Stimulated activated CD4-positive, alpha-beta T cell treated with anti-CD3 and anti-CD28 coated beads, Interleukin-4, amount 100 ng/mL, for 1 hour (primary cell): Measurements from ENCODE around the gene GOLGA8K.
"Not testable (repeated sequence)": the region's sequence is repeated elsewhere in the genome, so short reads cannot be mapped to it uniquely, and the experiment has no call there.

Source experiments
- DNase-seq: peaks from one replicate; pipeline ENCODE4 v3.0.0-alpha.2; 2020

Gene GOLGA8K, protein sequence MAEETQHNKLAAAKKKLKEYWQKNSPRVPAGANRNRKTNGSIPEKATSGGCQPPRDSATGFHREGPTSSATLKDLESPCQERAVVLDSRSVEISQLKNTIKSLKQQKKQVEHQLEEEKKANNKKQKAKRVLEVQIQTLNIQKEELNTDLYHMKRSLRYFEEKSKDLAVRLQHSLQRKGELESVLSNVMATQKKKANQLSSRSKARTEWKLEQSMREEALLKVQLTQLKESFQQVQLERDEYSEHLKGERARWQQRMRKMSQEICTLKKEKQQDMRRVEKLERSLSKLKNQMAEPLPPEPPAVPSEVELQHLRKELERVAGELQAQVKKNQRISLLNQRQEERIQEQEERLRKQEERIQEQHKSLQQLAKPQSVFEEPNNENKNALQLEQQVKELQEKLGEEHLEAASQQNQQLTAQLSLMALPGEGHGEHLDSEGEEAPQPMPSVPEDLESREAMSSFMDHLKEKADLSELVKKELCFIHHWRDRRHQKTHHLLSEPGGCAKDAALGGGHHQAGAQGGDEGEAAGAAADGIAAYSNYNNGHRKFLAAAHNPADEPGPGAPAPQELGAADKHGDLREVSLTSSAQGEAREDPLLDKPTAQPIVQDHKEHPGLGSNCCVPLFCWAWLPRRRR

DNA sequence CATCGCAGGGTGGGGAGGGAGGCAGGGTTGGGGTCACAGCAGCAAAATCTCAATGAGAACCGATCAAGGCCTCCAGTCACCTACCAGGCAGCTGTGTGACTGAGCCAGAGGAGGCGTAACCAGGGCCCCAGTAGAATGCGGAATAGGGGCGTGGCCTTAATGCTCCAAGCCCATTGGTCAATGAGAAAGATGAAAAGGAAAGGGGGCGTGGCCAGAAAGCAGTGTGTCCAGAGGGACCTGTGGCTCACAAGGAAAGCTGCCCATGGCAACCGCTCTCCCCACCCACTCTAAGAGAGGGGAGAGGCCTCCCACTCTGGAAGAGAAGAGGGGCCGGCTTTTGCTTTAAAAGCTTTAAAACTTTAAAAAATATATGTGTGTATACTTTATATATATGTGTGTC, at the start of gene GOLGA8K:
Gene GOLGA8K, minus strand, starts transcription at position 101 of the 400 bp plus-strand sequence. Its CDS starts 98 bp downstream, at position 3.
- DNase-seq, result not testable (repeated sequence)

DNA sequence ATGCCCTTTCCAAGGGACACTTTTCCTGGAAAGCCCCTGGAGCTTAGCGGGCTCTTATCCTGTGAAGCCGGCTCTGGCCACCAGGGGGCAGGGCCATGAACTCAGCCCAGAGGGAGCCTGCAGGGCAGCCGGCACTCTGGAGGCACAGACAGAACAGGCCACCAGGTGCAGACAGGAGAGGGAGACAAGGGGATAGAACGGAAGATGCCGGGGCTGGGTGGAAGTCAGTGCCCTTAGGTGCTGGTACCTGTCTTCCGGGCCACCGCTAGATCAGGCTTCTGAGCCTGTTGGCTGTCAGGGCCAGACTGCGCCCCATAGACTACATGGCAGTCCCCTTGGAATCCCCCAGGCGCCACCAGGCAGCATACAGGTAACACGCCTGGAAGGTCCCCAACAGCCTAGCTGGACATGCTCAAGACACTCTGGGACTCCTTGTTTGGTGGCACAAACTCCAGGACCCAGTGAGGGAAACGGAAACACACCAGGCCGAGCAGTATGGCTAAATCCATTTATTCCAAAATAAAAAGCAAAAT, 37.4 kb upstream of the GOLGA8K start:
- DNase-seq, result not testable (repeated sequence)

DNA sequence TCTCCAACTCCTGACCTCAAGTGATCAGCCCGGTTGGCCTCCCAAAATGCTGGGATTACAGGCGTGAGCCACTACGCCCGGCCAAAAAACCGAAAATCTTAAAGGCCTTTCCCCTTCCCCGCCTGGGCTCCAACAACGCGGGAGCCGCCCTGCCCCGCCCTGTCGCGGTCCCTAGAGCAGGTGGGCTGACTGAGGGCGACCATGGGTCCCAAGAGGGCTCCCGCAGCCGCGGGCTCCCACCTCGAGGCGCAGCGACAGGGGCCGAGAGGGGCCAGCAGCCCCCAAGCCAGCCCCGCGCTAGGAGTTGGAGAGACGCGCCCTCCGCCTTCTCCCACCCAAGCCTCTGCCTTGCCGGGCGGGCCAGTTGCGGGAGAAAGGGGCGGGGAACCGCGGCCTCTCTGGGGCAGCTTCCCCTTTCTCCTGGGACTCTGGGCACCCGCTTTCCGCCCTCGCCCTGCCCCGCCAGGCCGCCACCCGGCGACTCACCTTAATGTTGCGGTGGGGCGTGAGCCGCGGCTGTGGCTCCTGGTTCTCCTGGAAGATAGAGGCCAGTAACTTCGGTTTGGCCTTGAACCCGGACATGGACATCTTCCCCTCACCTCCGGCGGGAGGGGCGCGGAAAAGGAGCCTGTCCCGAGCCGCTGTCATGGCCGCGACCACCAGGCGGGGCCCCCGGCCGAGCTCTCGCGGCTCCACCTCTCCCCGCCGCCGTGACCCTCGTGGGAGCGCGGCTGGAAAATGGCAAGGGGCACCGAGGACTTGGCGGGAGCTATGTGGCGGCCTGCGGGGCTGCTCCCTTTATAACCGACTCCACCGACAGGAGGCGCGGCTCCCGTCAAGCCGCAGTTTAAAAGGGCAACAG, 31.2 kb upstream of the GOLGA8K start:
- DNase-seq, result not testable (repeated sequence)

DNA sequence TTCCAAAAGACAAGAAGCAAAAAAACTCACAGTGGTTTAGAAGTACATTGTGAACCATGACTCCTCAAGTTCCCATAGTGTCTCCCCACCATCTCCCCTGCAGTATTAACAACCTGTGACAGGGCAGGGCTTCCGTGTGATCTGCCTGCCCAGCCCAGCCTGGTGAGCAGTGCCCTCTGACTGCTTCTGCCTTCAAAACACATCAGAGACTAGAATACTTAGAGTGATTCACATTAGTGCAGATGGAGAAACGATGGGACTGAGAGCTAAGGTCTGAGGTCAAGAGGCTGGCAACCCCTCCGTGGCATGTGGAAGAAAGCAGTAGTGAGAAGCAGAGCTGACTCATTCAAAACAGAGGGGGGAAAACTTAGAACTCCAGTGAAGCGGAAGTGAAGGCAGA, 24.5 kb upstream of the GOLGA8K start:
- DNase-seq, result not testable (repeated sequence)

DNA sequence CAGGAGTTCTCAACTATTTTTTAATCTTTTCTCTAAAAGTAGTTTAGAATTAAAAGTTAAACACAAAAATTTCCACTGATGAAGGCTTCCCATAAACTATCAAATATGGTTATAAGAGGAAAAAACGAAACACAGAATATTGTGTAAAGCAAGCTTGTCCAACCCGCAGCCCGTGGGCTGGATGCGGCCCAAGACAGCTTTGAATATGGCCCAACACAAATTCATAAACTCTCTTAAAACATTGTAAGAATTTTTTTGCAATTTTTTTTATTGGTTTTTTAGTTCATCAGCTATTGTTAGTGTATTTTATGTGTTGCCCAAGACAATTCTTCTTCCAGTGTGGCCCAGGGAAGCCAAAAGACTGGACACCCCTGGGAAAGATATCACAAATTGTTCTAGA, 23.4 kb upstream of the GOLGA8K start:
- not testable (repeated sequence) for DNase-seq

DNA sequence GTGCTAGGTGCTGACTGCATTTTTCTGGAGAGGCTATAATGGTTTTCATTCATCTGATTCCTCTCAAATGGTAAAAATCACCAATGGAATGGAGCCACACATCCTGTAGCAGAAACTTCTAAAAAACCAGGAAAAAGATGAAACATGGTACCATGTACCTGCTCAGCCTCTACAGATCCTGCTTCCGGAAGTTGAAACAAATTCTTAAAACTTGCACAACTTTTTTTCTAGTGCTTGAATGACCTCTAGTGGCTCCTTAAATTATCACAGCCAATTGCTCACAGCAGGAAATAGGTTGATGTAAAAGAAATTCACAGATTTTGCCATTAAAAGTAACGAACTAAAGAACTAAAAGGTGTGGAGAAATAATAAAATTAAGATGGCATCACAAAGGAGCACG, 4.8 kb upstream of the GOLGA8K start:
- DNase-seq, result not testable (repeated sequence)

DNA sequence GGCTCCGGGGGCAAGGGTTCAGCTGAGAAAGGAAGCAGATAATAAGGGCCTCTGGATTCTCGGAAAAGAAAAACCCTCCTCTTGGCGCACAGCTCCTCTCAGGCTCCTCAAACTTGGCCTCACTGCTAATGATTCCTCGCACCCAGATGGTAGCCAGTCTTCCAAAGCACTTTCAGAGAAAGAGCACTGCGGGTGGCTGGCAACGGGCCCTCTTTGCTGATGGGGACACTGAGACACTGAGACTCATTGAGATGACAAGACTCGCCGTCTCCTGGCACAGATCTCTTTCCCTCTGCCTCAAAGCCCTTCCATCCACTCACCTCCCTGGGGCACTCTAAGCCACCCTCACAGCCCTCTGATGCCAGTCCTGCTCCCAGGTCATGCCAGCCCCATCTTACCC, 6.6 kb downstream of the GOLGA8K start:
- not testable (repeated sequence) for DNase-seq

DNA sequence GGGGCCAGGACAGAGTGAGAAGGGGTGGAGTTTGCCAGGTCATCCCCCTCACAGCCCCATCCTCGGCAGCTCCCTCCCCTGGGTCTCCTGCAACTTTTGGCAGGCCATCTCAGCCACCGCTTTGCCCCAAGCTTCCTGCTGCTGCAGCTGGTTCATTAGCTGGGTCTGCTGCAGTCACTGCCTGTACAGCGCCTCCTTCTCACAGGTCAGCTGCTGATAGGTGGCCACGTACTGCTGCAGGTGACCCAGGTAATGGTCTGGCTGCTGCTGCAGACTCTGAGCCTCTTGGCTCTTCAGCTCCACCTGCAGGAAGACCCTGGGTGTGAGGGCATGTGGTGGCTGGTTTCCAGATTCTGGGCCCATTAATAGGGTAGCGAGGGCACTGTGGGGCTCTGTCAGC, 8.3 kb downstream of the GOLGA8K start:
- DNase-seq, result not testable (repeated sequence)

DNA sequence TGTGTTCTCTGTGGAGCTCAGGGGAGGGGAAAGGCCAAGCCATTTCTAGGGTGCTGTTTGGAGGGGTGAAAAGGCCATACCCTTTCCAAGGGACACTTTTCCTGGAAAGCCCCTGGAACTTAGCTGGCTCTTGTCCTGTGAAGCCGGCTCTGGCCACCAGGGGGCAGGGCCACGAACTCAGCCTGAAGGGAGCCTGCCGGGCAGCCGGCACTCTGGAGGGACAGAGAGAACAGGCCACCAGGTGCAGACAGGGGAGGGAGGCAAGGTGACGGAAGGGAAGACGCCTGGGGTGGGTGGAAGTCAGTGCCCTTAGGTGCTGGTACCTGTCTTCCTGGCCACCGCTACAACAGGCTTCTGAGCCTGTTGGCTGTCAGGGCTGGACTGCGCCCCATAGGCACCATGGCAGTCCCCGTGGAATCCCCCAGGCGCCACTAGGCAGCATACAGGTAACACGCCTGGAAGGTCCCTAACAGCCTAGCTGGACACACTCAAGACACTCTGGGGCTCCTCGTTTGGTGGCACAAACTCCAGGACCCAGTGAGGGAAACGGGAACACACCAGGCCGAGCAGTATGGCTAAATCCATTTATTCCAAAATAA, 14.9 kb downstream of the GOLGA8K start:
- DNase-seq, result not testable (repeated sequence)

DNA sequence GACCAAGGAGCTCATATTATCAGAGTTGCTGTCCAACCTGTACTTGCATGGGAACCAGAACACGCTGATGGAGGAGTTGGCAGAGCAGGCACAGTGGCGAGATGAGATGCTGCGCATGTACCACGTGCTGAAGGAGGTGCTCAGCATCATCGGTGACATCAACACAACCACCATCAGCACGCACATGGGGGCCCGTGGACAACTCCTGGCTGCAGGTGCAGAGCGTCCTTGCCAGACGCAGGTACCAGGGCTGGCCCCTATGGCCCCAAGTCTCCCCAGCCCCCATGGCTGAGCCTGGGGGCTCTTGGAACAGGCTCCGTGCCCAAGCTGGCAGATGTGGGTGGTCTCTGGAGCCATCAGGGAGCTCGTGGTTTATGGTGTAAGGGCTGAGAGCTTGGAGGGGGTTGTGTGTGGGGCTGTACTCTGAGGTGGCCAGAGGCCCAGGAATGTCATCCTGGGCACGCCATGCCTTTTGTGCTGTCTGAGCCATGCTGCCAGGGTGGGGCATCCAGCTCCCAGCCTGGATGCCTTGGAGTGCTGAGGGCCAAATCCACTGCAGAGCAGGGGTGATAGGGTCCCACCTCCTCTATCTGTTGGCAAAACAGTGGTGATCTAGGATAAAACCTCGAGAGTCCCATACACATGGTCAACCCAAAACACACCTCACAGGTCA, 17.1 kb downstream of the GOLGA8K start:
- DNase-seq, result not testable (repeated sequence)

DNA sequence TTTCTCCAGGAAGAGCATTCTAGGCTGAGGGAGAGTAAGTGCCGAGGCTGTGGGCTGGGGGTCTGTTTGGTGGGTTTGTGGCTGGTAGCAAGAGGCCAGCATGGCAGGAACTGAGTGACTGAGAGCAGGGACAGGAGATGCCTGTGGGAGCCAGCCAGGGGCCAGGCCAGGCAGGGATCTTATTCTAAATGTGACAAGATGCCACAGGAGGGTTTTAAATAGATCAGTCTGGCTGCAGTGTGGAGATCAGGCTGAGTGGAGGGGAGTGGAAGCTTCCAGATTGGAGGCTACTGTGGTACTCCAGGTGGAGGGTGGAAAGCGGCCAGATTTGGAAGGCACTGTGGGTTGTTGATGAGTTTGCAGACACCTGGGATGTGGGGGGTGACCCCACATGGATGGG, 28.9 kb downstream of the GOLGA8K start:
- DNase-seq, result not testable (repeated sequence)

DNA sequence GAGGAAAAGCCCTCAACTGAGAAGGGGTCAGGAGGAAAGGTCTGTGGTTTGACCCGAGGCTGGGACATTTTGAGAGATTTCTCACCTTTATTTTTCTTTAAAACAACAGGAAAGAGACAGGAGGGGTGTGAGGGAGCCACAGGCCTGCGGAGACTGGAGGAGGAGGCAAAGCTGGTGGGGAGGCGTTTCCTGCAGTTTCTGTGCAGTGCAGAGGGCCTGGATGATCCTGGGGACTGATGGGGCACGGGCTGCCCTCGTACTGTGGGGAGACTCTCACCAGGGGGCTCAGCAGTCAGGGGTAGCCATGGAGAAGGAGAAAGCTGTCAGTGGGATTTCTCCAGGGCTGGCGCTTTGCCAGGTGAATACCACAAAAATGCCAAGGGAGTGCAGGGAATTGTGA, 29.4 kb downstream of the GOLGA8K start:
- DNase-seq, result not testable (repeated sequence)

DNA sequence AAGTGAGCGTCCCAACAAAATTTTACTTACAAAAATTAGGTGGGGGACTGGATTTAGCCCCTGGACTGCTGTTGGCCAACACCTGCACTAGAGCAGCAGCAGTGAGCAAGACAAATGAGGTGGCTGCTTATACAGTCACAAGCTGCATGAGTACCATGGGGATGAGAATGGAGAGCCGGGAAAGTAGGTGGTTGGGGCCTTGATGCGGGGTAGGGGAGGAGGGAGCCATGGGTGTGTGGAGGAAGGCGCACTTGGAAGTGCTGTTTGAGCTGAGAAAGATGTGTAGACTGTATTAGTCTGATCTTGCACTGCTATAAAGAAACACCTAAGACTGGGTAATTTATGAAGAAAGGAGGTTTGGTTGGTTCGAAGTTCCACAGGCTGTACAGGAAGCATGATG, 31.0 kb downstream of the GOLGA8K start:
- DNase-seq, result not testable (repeated sequence)

DNA sequence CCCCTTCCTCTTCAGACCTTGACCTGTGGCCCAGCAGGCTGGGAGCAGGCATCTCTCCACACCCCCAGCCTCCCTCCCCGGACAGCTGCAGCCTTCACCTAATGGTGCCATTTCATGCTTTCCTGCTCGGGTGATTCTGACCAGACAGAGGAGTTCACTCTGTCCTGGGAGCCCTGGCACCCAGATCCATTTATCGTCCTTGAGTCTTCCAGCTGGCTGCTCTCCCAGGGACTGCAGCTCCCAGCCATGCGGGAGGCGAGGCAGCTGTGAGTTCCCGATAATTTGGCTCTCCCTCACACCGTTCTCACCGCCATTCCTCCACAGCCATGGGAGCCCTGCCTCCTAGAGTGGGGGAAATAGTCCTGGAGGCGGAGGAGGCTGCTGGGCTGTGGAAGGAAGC, 32.6 kb downstream of the GOLGA8K start:
- not testable (repeated sequence) for DNase-seq

DNA sequence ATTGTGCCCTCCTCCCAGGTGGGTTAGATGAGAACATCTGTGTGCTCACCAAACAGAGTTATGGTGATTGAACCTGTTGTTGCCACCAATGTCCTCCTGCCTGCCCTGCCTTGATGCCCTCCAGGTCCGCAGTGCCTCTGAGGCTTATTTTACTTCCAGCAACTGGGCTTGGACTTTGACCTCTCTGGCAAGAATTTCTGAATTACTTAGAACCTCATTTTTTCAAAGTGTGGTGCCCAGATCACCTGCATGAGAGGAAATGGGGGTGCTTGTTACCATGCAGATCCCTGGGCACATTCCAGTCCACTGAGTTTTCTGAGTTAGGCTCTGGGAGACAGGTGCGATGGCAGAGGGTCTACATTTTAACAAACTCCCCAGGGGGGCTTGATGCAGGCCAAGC, 33.0 kb downstream of the GOLGA8K start:
- DNase-seq, result not testable (repeated sequence)

DNA sequence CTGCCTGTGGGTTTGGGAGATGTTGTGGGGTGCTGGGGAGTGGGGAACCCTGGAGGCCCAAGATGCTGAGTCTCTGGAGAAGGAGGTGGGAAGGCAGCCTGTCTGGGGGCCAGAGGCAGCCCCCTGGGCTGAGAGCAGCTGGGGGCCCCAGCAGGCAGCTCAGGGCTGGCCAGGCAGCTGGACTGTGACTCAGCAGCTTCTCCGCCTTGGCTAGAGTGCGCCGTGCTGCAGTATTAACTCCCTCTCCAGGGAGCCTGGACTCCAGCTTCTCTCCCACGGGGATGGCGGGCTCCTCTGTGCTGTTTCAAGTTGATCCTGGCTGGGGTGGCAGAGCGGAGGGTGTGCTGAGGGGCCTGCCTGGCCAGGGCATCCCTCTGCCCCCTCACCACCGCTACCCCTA, 36.6 kb downstream of the GOLGA8K start:
- DNase-seq, result not testable (repeated sequence)

DNA sequence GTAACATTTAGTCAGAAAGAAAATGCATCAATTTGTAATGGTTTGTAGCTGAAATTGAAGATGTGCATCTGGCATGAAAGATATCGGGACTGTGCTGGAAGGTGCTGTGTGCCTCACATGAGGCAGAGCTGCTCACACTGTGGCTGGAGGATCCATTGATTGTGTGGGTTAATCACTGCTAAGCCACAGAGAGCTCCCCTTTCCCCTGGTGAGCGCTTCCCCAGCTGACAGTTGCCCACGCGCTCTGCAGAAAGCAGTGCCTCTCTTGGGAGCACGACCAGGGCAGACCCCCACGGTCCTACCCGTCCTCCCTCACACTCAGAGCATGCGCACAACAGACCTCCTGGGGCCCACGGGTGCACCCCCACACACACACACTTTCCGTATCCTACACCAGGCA, 37.1 kb downstream of the GOLGA8K start:
- DNase-seq, result not testable (repeated sequence)

DNA sequence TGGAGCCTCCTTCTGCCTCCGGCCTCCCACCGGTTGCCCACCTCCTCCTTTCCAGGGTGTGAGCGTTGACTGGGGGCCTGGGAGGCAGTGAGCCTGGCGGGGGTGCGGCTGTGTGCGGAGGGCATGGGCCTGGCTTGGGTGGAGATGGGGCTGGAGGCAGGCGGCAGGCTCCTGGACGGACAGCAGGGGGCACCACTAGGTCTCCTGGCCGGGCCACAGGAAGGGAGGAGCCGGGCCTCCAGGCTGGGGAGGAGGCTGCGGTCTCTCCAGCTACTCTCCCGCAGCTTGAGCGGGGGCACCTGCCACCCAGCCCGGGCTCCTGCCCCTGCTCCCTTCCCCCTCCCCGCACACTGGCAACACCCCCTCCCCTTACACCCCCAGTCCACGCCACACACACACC, 38.1 kb downstream of the GOLGA8K start:
- DNase-seq, result peak; percentile 57

DNA sequence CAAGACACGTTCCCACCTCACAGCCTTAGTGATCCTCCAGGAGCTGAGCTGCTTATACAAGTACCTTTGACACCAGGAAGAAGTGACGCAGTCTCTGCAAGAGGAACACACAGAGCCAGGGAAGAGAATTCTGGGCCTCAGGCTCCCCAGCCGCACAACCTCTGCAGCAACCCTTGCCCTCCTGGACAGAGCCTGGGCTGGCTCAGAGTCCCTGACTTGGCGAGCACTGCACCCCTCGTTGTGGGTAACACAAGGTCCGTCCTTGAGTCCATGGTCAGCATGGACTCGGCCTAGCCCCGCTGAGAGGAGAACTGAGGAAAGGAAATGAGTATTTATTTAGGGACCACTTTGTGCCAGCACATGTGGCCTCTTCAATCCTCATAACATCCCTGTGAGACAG, 39.6 kb downstream of the GOLGA8K start:
- DNase-seq, result not testable (repeated sequence)

DNA sequence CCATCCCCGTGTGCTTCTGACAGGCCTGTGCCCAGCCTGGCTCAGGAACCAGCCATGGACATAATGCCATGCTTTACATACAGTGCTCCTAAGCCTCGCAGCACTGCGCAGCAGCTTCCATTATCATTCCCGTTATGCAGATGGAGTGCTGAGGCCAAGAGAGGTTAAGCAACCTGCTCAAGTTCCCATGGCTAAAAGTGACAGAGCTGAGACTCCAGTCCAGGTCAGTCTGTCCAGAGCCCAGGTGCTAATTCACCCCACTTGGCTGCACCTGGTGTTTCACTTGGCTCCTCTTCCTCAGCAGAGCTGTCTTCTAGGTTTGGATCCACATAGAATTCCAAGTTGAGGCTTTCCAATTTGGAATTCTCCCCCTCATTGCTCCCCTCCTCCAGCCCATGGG, 41.4 kb downstream of the GOLGA8K start:
- not testable (repeated sequence) for DNase-seq

DNA sequence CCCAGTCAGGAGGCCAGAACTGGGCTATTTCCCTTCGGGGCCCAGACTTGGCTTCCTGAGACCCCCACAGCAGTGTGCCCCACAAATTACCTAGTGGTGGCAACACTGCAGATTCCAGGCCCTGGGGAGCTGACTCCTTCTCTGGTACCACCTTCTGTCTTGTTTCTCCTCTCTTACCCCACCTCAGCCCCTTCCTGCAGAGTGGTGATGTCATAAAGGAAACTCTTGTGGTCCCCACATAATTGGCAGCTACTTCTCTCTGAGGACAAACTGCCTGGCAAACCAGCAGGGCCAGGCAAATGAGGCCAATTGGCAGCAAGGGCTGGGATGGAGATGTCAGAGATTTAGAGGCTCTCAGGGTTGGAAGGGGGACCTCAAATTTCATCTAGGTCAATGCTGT, 44.6 kb downstream of the GOLGA8K start:
- not testable (repeated sequence) for DNase-seq

DNA sequence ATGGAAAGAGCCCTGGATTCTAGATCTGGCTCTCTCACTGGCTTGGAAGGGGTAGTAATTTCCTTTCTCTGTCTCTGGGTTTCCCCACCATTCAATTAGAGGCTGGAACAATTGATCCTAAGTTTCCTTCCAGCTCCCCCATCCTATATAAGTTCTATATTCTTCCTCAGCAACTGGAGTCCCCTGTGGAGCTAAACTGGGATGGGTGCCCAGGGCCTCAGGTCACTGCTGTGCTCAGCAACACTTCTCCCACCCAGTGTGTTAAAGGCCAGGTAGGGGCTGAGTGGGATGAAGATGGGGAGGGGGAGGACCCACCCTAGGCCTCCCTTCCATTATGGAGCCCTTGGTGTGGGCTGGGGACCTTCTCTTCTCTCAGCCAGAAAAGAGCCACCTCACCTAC, 46.2 kb downstream of the GOLGA8K start:
- not testable (repeated sequence) for DNase-seq
